ENCODE measurements around the gene AP3B2. TPM values are rescaled to one million over a fixed set of nuclear protein-coding genes. Genes with fewer than 3 reads are reported as not detected.
A peak's percentile ranks its signal among the peaks of the same experiment; 100 is the strongest.
"Not testable (repeated sequence)": the region's sequence is repeated elsewhere in the genome, so short reads cannot be mapped to it uniquely, and the experiment has no call there.

Gene AP3B2
- total RNA-seq, 2 experiments from 2014 or later = 0.40 TPM; not detected in 1

- ChIA-PET CTCF (no interaction called here), POLR2A (no interaction called here)
- Mint-ChIP-seq H3K27ac (no peak overlapping the region), H3K9me3 (no peaks in the 10 kb centered on the region), H3K27me3 (no peaks in the 10 kb centered on the region), H3K4me1 (ENCODE audit: low read depth) (no peaks in the 10 kb centered on the region), H3K4me3 (no peak overlapping the region), H3K36me3 (peaks cover 16% of the 10 kb centered on the region)
- DNase-seq = no peak
- intact Hi-C loops (cut with micrococcal nuclease) = no loop called here
These were observed 20.4 kb upstream of the AP3B2 start for GRCh38 chr15:82730022-82730530.

DNA sequence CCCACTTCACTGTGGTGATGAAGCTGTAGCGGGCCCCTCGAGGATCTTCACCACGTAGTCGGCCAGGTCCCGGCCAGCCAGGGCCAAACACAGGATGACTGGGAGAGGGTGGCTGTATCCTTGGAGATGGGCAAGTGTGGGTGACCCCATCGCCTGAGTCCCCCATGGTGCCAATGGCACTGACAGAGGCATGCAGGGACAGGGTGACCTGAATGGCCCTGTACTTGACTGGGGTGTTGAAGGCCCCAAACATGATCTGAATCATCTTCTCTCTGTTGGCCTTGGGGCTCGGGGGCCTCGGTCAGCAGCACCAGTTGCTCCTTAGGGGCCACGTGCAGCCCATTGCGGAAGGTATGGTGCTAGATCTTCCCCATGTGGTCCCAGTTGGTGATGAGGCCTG is 17.1 kb upstream of the AP3B2 start:
- Mint-ChIP-seq H3K27ac (no peak overlapping the region), H3K4me3 (no peak overlapping the region), H3K36me3 (peaks cover 7% of the 10 kb centered on the region), H3K9me3 (no peaks in the 10 kb centered on the region), H3K27me3 (peaks cover 3% of the 10 kb centered on the region), H3K4me1 (ENCODE audit: low read depth) (no peaks in the 10 kb centered on the region)
- intact Hi-C loops (cut with micrococcal nuclease) = no loop called here
- ChIA-PET CTCF (no interaction called here), POLR2A (no interaction called here)
- DNase-seq = no peak

GRCh38 chr15:82715003-82715402 is 5.3 kb upstream of the AP3B2 start:
- no peaks in the 10 kb centered on the region for H3K4me1 Mint-ChIP-seq (ENCODE audit: low read depth)

GRCh38 chr15:82714016-82714415 is 4.3 kb upstream of the AP3B2 start:
- no peak for DNase-seq
- POLR2A ChIA-PET = no interaction called here
- H3K36me3 Mint-ChIP-seq = peaks cover 2% of the 10 kb centered on the region
- no peak overlapping the region for H3K4me3 Mint-ChIP-seq
- no peaks in the 10 kb centered on the region for H3K4me1 Mint-ChIP-seq (ENCODE audit: low read depth)
- H3K9me3 Mint-ChIP-seq = peaks cover 12% of the 10 kb centered on the region
- H3K27me3 Mint-ChIP-seq = peaks cover 23% of the 10 kb centered on the region
- no peak overlapping the region for H3K27ac Mint-ChIP-seq
- intact Hi-C loops (cut with micrococcal nuclease) = no loop called here
- CTCF ChIA-PET = interaction anchor here (1.2 kb wide), 1 partner anchor 174 kb away, joined by 4 read pairs; the partner anchor contains the start of gene RPS17

More at GRCh38 chr15:82715003-82715402, 5.3 kb upstream of the AP3B2 start:
- ChIA-PET POLR2A (no interaction called here), CTCF (interaction anchor here (1.2 kb wide), 1 partner anchor 175 kb away, joined by 4 read pairs; the partner anchor contains the start of gene RPS17)
- no peak for DNase-seq
- H3K36me3 Mint-ChIP-seq = peaks cover 2% of the 10 kb centered on the region
- peaks cover 12% of the 10 kb centered on the region for H3K9me3 Mint-ChIP-seq
- no peak overlapping the region for H3K4me3 Mint-ChIP-seq
- intact Hi-C loops (cut with micrococcal nuclease) = no loop called here
- H3K27ac Mint-ChIP-seq = no peak overlapping the region
- H3K27me3 Mint-ChIP-seq = peaks cover 23% of the 10 kb centered on the region

DNA sequence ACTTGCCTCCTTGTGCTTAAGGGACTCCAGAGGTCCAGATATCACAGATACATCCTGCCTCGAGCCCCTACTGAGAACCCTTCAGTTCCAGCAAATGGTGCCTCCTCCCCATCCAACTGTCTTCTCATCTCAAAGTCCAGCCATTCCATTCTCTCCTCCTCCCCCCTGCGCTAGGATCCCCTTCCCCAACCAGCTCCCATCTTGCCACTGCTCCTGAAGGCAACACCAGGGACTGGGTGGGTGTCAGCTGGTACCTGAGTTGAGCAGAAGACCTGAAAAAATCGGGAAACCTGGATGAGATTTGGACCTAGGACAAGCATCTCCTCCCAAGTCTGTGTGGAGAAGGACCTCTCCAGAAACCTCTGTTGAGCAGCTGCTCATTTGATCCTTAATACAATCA is 2.4 kb upstream of the AP3B2 start:
- no peak for DNase-seq
- peaks cover 2% of the 10 kb centered on the region for H3K36me3 Mint-ChIP-seq
- POLR2A ChIA-PET = no interaction called here
- intact Hi-C loops (cut with micrococcal nuclease) = no loop called here
- CTCF ChIA-PET = no interaction called here
- no peaks in the 10 kb centered on the region for H3K4me1 Mint-ChIP-seq (ENCODE audit: low read depth)
- peaks cover 6% of the 10 kb centered on the region for H3K9me3 Mint-ChIP-seq
- H3K27me3 Mint-ChIP-seq = peaks cover 21% of the 10 kb centered on the region
- H3K4me3 Mint-ChIP-seq = no peak overlapping the region
- no peak overlapping the region for H3K27ac Mint-ChIP-seq

GRCh38 chr15:82710926-82711490 is 1.3 kb upstream of the AP3B2 start:
- H3K4me3 Mint-ChIP-seq = no peak overlapping the region
- CTCF ChIA-PET = no interaction called here
- peaks cover 20% of the 10 kb centered on the region for H3K27me3 Mint-ChIP-seq
- H3K4me1 Mint-ChIP-seq (ENCODE audit: low read depth) = no peaks in the 10 kb centered on the region
- POLR2A ChIA-PET = no interaction called here
- H3K9me3 Mint-ChIP-seq = no peaks in the 10 kb centered on the region
- no peaks in the 10 kb centered on the region for H3K36me3 Mint-ChIP-seq
- intact Hi-C loops (cut with micrococcal nuclease) = no loop called here
- H3K27ac Mint-ChIP-seq = no peak overlapping the region
- no peak for DNase-seq

- intact Hi-C loops (cut with micrococcal nuclease) = no loop called here
- Mint-ChIP-seq H3K27ac (no peak overlapping the region), H3K36me3 (no peaks in the 10 kb centered on the region), H3K4me1 (ENCODE audit: low read depth) (no peaks in the 10 kb centered on the region), H3K27me3 (peaks cover 15% of the 10 kb centered on the region), H3K9me3 (no peaks in the 10 kb centered on the region), H3K4me3 (peak overlapping the region; percentile 63)
- ChIA-PET CTCF (interaction anchor here (0.7 kb wide), 1 partner anchor 101 kb away, joined by 3 read pairs; no protein-coding TSS in a partner anchor), POLR2A (no interaction called here)
- no peak for DNase-seq
These were observed 507 bp upstream of the AP3B2 start for GRCh38 chr15:82710208-82710555.

DNA sequence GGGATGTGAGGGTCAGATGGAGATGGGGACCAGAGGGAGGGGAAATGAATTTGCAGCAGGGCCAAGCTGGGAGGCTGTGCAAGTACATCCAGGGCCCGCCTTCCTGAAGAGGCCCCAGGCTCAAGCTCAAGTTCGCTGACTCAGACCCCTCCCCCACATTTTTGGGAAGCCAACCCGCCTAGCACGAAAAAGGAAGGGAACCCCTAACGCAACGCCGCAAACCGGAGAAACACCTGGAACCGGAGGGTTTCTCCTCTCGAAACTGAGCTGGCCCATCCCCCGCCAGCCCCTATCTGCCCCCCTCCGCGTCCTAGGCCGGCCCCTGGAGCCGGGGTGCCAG is 624 bp downstream of the AP3B2 start:
- intact Hi-C loops (cut with micrococcal nuclease) = loop anchor here (1.0 kb wide), 1 partner anchor 29 kb away; no protein-coding TSS in a partner anchor
- no peaks in the 10 kb centered on the region for H3K36me3 Mint-ChIP-seq
- no peak overlapping the region for H3K27ac Mint-ChIP-seq
- peaks cover 15% of the 10 kb centered on the region for H3K27me3 Mint-ChIP-seq
- H3K4me3 Mint-ChIP-seq = no peak overlapping the region
- POLR2A ChIA-PET = interaction anchor here (0.8 kb wide), 1 partner anchor 1407 kb away, joined by 3 read pairs; no protein-coding TSS in a partner anchor
- H3K4me1 Mint-ChIP-seq (ENCODE audit: low read depth) = no peaks in the 10 kb centered on the region
- H3K9me3 Mint-ChIP-seq = no peaks in the 10 kb centered on the region
- CTCF ChIA-PET = interaction anchor here (1.0 to 1.5 kb wide), 2 partner anchors 41 to 302 kb away, joined by 3 to 6 read pairs; no protein-coding TSS in a partner anchor
- DNase-seq = peak; percentile 33

- H3K9me3 Mint-ChIP-seq; POLR2A ChIA-PET; H3K4me1 Mint-ChIP-seq (ENCODE audit: low read depth); H3K36me3 Mint-ChIP-seq; CTCF ChIA-PET; H3K4me3 Mint-ChIP-seq; H3K27ac Mint-ChIP-seq; H3K27me3 Mint-ChIP-seq; intact Hi-C loops (cut with micrococcal nuclease); DNase-seq: not testable (repeated sequence)
These were observed 3.8 kb downstream of the AP3B2 start for GRCh38 chr15:82705856-82706255.

- peaks cover 4% of the 10 kb centered on the region for H3K27me3 Mint-ChIP-seq
- H3K4me1 Mint-ChIP-seq (ENCODE audit: low read depth) = no peaks in the 10 kb centered on the region
- H3K4me3 Mint-ChIP-seq = no peak overlapping the region
- ChIA-PET POLR2A (no interaction called here), CTCF (no interaction called here)
- no peak for DNase-seq
- intact Hi-C loops (cut with micrococcal nuclease) = no loop called here
- no peak overlapping the region for H3K27ac Mint-ChIP-seq
- no peaks in the 10 kb centered on the region for H3K9me3 Mint-ChIP-seq
- H3K36me3 Mint-ChIP-seq = no peaks in the 10 kb centered on the region
These were observed 9.9 kb downstream of the AP3B2 start for GRCh38 chr15:82699726-82700125.

DNA sequence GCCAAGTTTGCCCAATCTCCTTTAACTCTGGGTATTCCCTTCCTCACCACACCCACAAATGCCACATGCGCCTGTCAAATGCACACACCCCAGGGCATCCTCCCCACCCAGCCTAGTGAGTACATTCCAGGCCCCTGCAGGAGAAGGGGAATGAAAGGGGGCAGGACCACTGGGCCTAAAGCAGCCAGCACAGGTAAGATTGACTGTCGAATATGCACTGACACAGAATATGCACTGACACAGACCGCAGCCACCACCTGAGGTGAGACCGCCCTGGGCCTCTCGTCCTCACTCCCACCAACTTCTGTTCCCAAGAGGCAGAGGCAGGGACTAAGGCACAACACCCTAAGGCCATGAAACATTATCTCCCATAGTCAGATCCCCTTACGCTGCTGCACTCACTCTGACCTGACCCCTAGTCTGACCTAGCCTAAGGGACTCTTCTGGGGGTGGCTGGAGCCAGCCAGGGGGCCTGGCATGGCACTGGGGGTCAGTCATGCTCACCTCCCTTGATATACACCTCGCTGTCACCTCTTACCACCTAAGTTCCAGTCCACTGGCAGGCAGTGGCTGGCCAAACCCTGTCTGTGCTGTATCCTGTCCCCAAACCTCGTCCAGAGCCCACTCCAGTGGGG is 10.8 kb downstream of the AP3B2 start:
- H3K27ac Mint-ChIP-seq = no peak overlapping the region
- H3K4me3 Mint-ChIP-seq = no peak overlapping the region
- ChIA-PET POLR2A (no interaction called here), CTCF (no interaction called here)
- H3K27me3 Mint-ChIP-seq = peaks cover 4% of the 10 kb centered on the region
- H3K4me1 Mint-ChIP-seq (ENCODE audit: low read depth) = no peaks in the 10 kb centered on the region
- intact Hi-C loops (cut with micrococcal nuclease) = no loop called here
- DNase-seq = no peak
- H3K36me3 Mint-ChIP-seq = no peaks in the 10 kb centered on the region
- H3K9me3 Mint-ChIP-seq = no peaks in the 10 kb centered on the region

DNA sequence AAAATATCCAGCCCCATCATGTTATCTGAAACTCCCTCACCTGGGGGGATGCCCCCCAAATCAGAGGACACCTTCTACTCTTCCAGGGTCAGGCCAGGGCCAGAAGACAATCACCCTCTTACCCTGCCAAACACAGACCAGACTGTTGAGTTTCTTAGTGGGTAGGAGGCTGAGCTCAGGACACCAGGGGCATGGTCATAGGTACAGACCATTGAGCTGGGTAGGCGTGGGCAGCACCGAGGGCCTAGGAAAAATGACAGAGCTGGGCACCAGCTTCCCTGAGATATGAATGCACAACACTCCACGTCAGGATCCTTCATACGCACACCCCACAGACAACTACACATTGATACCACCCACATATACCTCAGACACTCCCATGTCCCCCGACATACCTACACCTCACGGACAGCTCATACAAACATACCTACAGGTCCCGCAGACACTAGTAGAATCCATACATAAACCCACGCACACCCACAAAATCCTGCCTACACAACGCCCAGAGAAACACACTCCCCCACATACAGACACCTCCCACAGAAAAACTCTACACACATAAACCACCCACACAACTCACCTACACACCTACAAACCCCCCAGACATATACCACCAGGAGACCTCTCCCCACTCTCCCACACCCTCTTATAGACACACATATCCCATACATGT is 11.8 kb downstream of the AP3B2 start:
- Mint-ChIP-seq H3K4me3 (no peak overlapping the region), H3K27me3 (peaks cover 4% of the 10 kb centered on the region), H3K4me1 (ENCODE audit: low read depth) (no peaks in the 10 kb centered on the region), H3K9me3 (no peaks in the 10 kb centered on the region), H3K27ac (no peak overlapping the region), H3K36me3 (no peaks in the 10 kb centered on the region)
- DNase-seq = no peak
- ChIA-PET POLR2A (no interaction called here), CTCF (no interaction called here)
- intact Hi-C loops (cut with micrococcal nuclease) = no loop called here

GRCh38 chr15:82692171-82692570 is 17.5 kb downstream of the AP3B2 start:
- H3K36me3 Mint-ChIP-seq = no peaks in the 10 kb centered on the region
- CTCF ChIA-PET = no interaction called here
- H3K27ac Mint-ChIP-seq = no peak overlapping the region
- no peaks in the 10 kb centered on the region for H3K4me1 Mint-ChIP-seq (ENCODE audit: low read depth)
- intact Hi-C loops (cut with micrococcal nuclease) = no loop called here
- DNase-seq = no peak
- POLR2A ChIA-PET = no interaction called here
- H3K4me3 Mint-ChIP-seq = no peak overlapping the region
- H3K9me3 Mint-ChIP-seq = no peaks in the 10 kb centered on the region
- peaks cover 1% of the 10 kb centered on the region for H3K27me3 Mint-ChIP-seq

Measured in activated CD4-positive, alpha-beta memory T cell treated with anti-CD3 and anti-CD28 coated beads for 36 hours (primary cell).